Vagina (tissue), 2 donors: Measurements from ENCODE around the gene MRPL45. TPM values are rescaled to one million over a fixed set of nuclear protein-coding genes. Genes with fewer than 3 reads are reported as not detected.

Experiments used
- DNase-seq, 2 donors: peaks; one replicate each; pipeline ENCODE4 v3.0.0-alpha.2; 2017; ENCODE audit errors: extremely low spot score in 2 of 2
- H3K27ac ChIP-seq: fragments of 200-600 bp; sonication (generic); one replicate; pipeline ENCODE4 v1.5.1; 2019
- H3K27me3 ChIP-seq: fragments of 200-600 bp; sonication (generic); one replicate; pipeline ENCODE4 v1.5.1; 2019
- H3K36me3 ChIP-seq, 2 donors: fragments of 200-600 bp; sonication (generic); one replicate each; pipeline ENCODE4 v1.5.1; 2017 to 2019
- H3K4me1 ChIP-seq: fragments of 200-600 bp; sonication (generic); one replicate; pipeline ENCODE4 v1.5.1; 2019
- H3K4me3 ChIP-seq, 2 donors: fragments of 200-600 bp; sonication (generic); 1 replicate in 1 of 2; 2 replicates in 1 of 2; pipeline ENCODE4 v1.5.1; 2016 to 2019
- H3K9me3 ChIP-seq: fragments of 200-600 bp; sonication (generic); one replicate; pipeline ENCODE4 v1.5.1; 2019
- POLR2A ChIP-seq, 2 donors: fragments of 450-650 bp; IDR thresholded peaks; one replicate each; pipeline ENCODE4 v1.6.1; 2017; ENCODE audit warnings: antibody characterized with exemption in 2 of 2, mild to moderate bottlenecking in 2 of 2, moderate library complexity in 2 of 2
- POLR2AphosphoS5 ChIP-seq, 2 donors: sonication (generic); formaldehyde crosslinking; IDR thresholded peaks; one replicate each; pipeline ENCODE4 v1.9.0; 2017; ENCODE audit warnings: antibody characterized with exemption in 2 of 2, mild to moderate bottlenecking in 2 of 2, low read depth in 1 of 2; ENCODE audit not compliant: insufficient read depth in 1 of 2
- intact Hi-C: fragments of 100-400 bp; cut with DNase I; formaldehyde crosslinking; loops from one replicate; pipeline ENCODE4 v1.15.1; 2023
- total RNA-seq: library from RNA; depleted of rRNA; stranded (reverse); fragments of >200 nt; gene quantifications from one replicate; pipeline ENCODE4 v1.2.3, GENCODE V29; 2016
- TF ChIP-seq, protein P1 (sequence below), 3 experiments: fragments of 450-650 bp in 2 of 3; fragments of 200-600 bp in 1 of 3; sonication (generic) in 1 of 3; IDR thresholded peaks; one replicate each; pipeline ENCODE4 v1.5.1; 2017 to 2019; ENCODE audit warnings: antibody characterized with exemption in 3 of 3, mild to moderate bottlenecking in 2 of 3, moderate library complexity in 2 of 3

MRPL45 gene
- total RNA-seq, 1 donor from 2014 or later, result 22.1 TPM

DNA sequence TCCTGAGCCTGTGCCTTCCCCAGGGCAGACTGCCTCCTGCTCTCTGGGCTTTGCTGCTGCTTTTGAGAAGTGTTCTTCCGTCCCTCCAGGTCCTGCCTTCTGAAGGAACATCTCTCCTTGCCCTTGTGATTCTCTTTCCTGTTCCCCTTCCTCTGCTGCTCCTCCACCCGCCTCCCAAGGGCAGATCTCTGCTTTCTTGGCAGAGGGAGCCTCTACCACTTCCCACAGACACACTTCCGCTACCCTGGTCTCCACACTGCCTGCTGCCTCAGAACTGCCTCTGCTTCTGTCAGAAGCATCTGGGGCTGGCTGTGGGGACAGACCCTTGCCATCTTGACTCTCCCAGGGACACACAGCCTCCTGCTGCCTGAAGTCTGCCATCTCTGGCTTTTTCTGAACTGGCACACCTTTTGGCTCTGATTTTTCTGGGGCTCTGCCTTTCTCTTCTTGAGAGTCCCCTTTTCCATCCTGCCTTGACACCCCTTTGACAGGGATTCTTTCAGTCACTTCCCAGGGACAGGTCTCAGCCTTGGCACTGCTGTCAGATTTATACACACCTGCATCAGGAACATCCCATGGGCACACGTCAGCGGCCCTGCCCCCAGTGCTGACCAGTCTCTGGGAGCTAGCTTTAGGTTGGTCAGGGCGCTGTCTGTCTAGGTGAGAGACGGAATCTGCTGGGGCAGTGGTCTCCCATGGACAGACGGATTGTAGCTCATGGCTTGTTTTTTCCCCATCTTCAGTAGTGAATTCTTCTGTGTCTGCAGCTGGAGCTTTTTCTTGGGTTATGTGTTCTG lies 30.2 kb downstream of the MRPL45 start:
- H3K4me1 ChIP-seq, result no peaks in the 10 kb centered on the region
- no peak for DNase-seq

DNA sequence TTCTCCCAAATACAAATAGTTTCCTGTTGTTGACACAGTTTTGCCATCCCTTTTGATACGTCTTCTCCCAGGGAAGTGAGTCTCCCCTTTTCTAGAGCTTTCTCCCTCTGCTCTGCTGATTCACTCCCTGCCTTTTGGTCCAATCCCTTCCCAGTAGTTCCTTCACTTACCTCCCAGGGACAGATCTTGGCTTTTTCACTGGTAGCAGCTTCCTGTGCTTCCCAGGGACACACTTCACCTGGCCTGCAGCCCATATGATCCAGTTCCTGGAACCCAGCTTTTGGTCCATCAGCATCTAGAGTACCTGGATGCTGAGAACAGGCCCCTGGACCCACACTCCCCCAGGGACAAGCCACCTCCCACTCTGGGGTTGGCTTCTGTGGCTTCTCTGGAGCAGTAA lies 31.0 kb downstream of the MRPL45 start:
- no peak overlapping the region for H3K27ac ChIP-seq
- no peaks in the 10 kb centered on the region for H3K4me1 ChIP-seq
- no peaks in the 10 kb centered on the region for H3K9me3 ChIP-seq
- no peak for TF ChIP-seq POLR2AphosphoS5 (IDR thresholded peaks at IDR 0.05; ENCODE audit: insufficient read depth in 1 of 2, low read depth in 1 of 2)
- TF ChIP-seq, protein P1, sequence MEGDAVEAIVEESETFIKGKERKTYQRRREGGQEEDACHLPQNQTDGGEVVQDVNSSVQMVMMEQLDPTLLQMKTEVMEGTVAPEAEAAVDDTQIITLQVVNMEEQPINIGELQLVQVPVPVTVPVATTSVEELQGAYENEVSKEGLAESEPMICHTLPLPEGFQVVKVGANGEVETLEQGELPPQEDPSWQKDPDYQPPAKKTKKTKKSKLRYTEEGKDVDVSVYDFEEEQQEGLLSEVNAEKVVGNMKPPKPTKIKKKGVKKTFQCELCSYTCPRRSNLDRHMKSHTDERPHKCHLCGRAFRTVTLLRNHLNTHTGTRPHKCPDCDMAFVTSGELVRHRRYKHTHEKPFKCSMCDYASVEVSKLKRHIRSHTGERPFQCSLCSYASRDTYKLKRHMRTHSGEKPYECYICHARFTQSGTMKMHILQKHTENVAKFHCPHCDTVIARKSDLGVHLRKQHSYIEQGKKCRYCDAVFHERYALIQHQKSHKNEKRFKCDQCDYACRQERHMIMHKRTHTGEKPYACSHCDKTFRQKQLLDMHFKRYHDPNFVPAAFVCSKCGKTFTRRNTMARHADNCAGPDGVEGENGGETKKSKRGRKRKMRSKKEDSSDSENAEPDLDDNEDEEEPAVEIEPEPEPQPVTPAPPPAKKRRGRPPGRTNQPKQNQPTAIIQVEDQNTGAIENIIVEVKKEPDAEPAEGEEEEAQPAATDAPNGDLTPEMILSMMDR (IDR thresholded peaks at IDR 0.05), result no peak
- TF ChIP-seq POLR2A (IDR thresholded peaks at IDR 0.05), result no peak
- intact Hi-C loops, result no loop called here
- no peaks in the 10 kb centered on the region for H3K36me3 ChIP-seq
- no peaks in the 10 kb centered on the region for H3K27me3 ChIP-seq
- H3K4me3 ChIP-seq, result no peak overlapping the region
- no peak for DNase-seq

More for the DNA sequence above, 30.2 kb downstream of the MRPL45 start:
- intact Hi-C loops, result no loop called here
- TF ChIP-seq POLR2AphosphoS5 (IDR thresholded peaks at IDR 0.05; ENCODE audit: insufficient read depth in 1 of 2, low read depth in 1 of 2) (no peak), POLR2A (IDR thresholded peaks at IDR 0.05) (no peak)
- TF ChIP-seq, protein P1 (IDR thresholded peaks at IDR 0.05), result no peak
- Histone ChIP-seq H3K4me3 (no peak overlapping the region), H3K9me3 (no peaks in the 10 kb centered on the region), H3K27me3 (no peaks in the 10 kb centered on the region), H3K36me3 (no peaks in the 10 kb centered on the region), H3K27ac (no peak overlapping the region)

DNA sequence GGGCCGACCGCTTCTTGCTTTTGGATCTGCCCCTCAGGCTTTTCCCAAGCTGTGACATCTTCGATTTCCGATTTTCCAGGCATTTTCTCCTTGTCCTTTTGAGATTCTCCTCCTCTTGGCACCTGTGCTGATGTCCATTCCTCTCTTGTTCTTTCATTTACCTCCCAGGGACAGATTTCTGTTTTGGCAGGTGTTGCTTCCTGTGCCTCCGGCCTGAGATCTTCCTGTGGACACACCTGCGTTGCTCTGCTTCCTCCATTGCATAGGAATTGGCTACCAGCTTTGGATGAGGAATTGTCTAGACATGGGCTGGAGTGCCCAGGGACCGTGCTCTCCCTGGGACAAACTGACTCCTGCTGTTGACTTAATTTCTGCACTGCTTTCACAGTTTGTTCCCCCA lies 31.7 kb downstream of the MRPL45 start:
- Histone ChIP-seq H3K4me3 (no peak overlapping the region), H3K36me3 (no peaks in the 10 kb centered on the region), H3K4me1 (no peaks in the 10 kb centered on the region), H3K27me3 (no peaks in the 10 kb centered on the region), H3K9me3 (no peaks in the 10 kb centered on the region), H3K27ac (no peak overlapping the region)
- TF ChIP-seq, protein P1 (IDR thresholded peaks at IDR 0.05), result no peak
- TF ChIP-seq POLR2A (IDR thresholded peaks at IDR 0.05), result no peak
- TF ChIP-seq POLR2AphosphoS5 (IDR thresholded peaks at IDR 0.05; ENCODE audit: insufficient read depth in 1 of 2, low read depth in 1 of 2), result no peak
- no peak for DNase-seq
- intact Hi-C loops, result no loop called here

DNA sequence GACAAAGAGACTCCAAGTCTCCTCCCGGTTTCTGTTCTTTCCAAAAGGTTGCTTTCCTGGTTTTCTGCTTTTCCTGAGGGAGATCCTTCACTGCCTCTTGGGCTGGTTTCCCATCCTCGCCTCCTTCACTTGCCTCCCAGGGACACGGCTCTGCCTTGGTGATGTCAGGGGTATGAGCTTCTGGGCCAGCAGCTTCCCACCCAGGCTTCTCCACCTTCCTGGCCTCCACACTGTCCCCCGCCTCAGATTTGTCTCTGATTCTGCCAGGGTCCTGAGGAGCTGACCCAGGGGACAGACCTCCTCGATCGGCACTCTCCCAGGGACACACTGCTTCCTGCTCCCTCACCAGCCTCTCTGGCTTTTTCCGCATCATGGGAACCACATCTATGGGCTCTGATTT lies 32.3 kb downstream of the MRPL45 start:
- Histone ChIP-seq H3K4me3 (no peak overlapping the region), H3K27ac (no peak overlapping the region), H3K27me3 (no peaks in the 10 kb centered on the region), H3K4me1 (no peaks in the 10 kb centered on the region), H3K9me3 (no peaks in the 10 kb centered on the region), H3K36me3 (no peaks in the 10 kb centered on the region)
- intact Hi-C loops, result no loop called here
- no peak for DNase-seq
- no peak for TF ChIP-seq POLR2A (IDR thresholded peaks at IDR 0.05)
- TF ChIP-seq POLR2AphosphoS5 (IDR thresholded peaks at IDR 0.05; ENCODE audit: insufficient read depth in 1 of 2, low read depth in 1 of 2), result no peak
- TF ChIP-seq, protein P1 (IDR thresholded peaks at IDR 0.05), result no peak
